ENCODE results near the gene KRTAP4-2.
"Not testable (repeated sequence)": the region's sequence is repeated elsewhere in the genome, so short reads cannot be mapped to it uniquely, and the experiment has no call there.

Gene KRTAP4-2

DNA sequence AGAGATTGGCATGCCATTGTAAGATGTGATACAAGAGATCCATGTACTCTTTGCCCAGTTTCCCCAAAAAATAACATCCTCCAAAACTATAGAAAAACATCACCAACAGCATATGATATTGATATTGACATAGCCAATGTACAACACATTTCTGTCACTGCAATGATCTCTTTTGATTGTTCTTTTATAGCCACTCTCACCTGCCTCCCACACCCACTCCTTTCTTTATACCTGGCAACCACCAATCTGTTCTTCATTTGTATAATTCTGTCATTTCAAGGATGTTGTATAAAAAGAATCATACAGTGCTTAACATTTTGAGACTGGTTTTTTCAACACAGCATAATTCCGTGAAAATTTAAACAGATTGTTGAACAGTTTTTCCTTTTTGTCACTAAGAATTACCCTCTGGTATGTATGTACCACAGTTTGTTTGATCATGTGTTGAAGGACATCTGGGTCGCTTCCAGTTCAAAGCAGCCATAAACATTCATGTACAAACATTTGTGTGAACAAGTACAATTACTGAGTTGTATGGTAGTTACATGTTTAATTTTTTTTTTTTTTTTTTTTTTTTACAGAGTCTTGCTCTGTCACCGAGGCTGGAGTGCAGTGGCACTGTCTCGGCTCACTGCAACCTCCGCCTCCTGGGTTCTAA is 21.5 kb upstream of the KRTAP4-2 start:
- no peak for DNase-seq (ENCODE audit: low read depth)
- TF ChIP-seq, protein P1, sequence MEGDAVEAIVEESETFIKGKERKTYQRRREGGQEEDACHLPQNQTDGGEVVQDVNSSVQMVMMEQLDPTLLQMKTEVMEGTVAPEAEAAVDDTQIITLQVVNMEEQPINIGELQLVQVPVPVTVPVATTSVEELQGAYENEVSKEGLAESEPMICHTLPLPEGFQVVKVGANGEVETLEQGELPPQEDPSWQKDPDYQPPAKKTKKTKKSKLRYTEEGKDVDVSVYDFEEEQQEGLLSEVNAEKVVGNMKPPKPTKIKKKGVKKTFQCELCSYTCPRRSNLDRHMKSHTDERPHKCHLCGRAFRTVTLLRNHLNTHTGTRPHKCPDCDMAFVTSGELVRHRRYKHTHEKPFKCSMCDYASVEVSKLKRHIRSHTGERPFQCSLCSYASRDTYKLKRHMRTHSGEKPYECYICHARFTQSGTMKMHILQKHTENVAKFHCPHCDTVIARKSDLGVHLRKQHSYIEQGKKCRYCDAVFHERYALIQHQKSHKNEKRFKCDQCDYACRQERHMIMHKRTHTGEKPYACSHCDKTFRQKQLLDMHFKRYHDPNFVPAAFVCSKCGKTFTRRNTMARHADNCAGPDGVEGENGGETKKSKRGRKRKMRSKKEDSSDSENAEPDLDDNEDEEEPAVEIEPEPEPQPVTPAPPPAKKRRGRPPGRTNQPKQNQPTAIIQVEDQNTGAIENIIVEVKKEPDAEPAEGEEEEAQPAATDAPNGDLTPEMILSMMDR (conservative IDR thresholded peaks at IDR 0.05; ENCODE audit: control insufficient read depth, insufficient read depth, low read depth, low read length) = no peak
- H3K4me3 ChIP-seq (ENCODE audit: control insufficient read depth, low read depth, low read length) = no peak overlapping the region

DNA sequence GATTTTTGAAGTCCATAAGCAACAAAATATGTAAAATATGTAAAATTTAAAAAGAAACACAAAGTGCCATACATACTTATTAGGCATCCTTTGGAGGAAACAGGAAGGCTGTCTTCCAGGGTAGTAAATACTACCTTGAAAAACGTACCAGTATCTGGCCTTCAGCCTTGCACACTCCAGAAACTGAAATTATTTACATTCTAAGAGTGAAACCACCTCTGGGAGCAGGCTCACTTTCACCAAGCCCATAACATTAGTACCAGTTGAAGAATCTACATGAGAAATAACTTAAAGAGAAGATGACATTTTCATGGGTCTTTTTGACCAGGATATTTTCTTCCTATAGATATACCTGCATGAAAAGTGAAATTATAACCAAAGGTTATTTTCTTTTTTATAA is 18.0 kb upstream of the KRTAP4-2 start:
- no peak overlapping the region for H3K4me3 ChIP-seq (ENCODE audit: control insufficient read depth, low read depth, low read length)
- DNase-seq (ENCODE audit: low read depth) = no peak
- TF ChIP-seq, protein P1 (conservative IDR thresholded peaks at IDR 0.05; ENCODE audit: control insufficient read depth, insufficient read depth, low read depth, low read length) = no peak

DNA sequence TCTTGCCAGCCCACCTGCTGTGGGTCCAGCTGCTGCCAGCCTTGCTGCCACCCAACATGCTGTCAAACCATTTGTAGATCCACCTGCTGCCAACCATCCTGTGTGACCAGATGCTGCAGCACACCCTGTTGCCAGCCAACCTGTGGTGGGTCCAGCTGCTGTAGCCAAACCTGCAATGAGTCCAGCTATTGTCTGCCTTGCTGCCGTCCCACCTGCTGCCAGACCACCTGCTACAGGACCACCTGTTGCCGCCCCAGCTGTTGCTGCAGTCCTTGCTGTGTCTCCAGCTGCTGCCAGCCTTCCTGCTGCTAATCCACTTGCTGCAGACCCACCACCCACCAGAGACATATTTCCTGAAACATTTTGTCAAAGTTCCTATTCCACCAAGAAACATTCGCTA is 12.3 kb upstream of the KRTAP4-2 start:
- H3K4me3 ChIP-seq (ENCODE audit: control insufficient read depth, low read depth, low read length) = no peak overlapping the region
- no peak for DNase-seq (ENCODE audit: low read depth)
- TF ChIP-seq, protein P1 (conservative IDR thresholded peaks at IDR 0.05; ENCODE audit: control insufficient read depth, insufficient read depth, low read depth, low read length) = no peak

DNA sequence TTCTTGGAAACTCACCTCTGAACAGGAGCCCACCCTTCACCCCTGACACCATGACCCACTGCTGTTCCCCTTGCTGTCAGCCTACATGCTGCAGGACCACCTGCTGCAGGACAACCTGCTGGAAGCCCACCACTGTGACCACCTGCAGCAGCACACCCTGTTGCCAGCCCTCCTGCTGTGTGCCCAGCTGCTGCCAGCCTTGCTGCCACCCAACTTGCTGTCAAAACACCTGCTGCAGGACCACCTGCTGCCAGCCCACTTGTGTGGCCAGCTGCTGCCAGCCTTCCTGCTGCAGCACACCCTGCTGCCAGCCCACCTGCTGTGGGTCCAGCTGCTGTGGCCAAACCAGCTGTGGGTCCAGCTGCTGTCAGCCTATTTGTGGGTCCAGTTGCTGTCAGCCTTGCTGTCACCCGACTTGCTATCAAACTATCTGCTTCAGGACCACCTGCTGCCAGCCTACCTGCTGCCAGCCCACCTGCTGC is 11.9 kb upstream of the KRTAP4-2 start, which contains the start of gene KRTAP9-1:
TSS of gene KRTAP9-1 (plus strand) at position 51 of the 482 bp plus-strand sequence. CDS start at position 51, 0 bp downstream.
- H3K4me3 ChIP-seq (ENCODE audit: control insufficient read depth, low read depth, low read length); DNase-seq (ENCODE audit: low read depth): not testable (repeated sequence)

DNA sequence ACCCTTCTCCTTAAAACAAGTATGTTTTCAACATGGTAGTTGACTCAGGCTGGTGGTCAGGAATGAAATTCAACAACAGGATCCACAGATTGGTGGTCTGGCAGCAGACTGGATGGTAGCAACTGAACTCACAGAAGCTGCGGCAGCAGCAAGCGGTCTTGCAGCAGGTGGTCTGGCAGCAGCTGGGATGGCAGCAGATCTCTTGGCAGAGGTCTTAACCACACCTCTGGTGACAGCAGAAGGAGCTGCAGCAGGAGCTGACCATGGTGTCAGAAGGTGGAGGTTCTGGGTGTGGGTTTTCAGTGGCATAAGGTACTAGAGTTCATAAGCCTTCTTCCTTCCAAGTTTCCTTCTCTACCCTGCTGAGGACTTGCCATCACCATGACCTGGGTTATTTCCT is 8.9 kb upstream of the KRTAP4-2 start:
- no peak overlapping the region for H3K4me3 ChIP-seq (ENCODE audit: control insufficient read depth, low read depth, low read length)
- DNase-seq (ENCODE audit: low read depth) = no peak
- TF ChIP-seq, protein P1 (conservative IDR thresholded peaks at IDR 0.05; ENCODE audit: control insufficient read depth, insufficient read depth, low read depth, low read length) = no peak

DNA sequence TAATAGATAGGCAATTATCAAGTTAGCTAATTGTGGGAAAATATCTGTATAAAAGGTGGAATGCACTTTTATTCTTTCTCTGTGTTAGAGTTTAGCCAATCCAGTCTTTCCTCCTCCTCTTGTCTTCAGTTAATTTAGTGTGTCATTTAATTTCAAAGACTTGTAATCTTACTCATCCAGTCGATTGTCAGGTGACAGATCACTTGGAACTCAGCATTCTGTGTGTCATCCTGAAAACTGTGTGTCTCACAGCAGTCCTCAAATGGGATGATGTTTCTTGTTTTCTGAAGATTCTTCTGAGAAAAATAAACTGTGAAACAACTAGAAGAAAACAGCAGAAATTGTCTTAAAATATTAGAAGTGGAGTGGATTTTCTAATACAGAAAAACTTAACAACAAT is 7.0 kb upstream of the KRTAP4-2 start:
- TF ChIP-seq, protein P1 (conservative IDR thresholded peaks at IDR 0.05; ENCODE audit: control insufficient read depth, insufficient read depth, low read depth, low read length) = no peak
- peak; percentile 12 for DNase-seq (ENCODE audit: low read depth)
- no peak overlapping the region for H3K4me3 ChIP-seq (ENCODE audit: control insufficient read depth, low read depth, low read length)

DNA sequence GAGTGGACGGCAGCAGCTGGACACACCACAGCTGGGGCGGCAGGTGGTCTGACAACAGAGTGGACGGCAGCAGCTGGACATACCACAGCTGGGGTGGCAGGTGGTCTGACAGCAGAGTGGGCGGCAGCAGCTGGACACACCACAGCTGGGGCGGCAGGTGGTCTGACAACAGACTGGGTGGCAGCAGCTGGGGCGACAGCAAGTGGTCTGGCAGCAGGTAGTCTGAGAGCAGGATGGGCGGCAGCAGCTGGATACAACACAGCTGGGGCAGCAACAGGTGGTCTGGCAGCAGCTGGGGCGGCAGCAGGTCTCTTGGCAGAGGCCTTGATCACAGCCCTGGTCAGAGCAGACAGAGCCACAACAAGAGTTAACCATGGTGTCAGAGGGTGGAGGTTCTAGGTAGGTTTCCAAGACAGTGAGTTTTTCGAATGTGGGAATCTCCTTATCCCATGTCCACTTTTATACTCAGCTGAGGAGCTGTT is 6.5 kb upstream of the KRTAP4-2 start, which contains the start of gene KRTAP4-1:
TSS of gene KRTAP4-1 (minus strand) at position 432 of the 482 bp plus-strand sequence. CDS start at position 375, 57 bp downstream.
- H3K4me3 ChIP-seq (ENCODE audit: control insufficient read depth, low read depth, low read length) = no peak within 1 kb of the TSS
- no peak for DNase-seq (ENCODE audit: low read depth)
- TF ChIP-seq, protein P1 (conservative IDR thresholded peaks at IDR 0.05; ENCODE audit: control insufficient read depth, insufficient read depth, low read depth, low read length) = no peak

Measured in fibroblast of mammary gland (primary cell).